Measurements from ENCODE around the gene RIMBP2.

RIMBP2 gene

DNA sequence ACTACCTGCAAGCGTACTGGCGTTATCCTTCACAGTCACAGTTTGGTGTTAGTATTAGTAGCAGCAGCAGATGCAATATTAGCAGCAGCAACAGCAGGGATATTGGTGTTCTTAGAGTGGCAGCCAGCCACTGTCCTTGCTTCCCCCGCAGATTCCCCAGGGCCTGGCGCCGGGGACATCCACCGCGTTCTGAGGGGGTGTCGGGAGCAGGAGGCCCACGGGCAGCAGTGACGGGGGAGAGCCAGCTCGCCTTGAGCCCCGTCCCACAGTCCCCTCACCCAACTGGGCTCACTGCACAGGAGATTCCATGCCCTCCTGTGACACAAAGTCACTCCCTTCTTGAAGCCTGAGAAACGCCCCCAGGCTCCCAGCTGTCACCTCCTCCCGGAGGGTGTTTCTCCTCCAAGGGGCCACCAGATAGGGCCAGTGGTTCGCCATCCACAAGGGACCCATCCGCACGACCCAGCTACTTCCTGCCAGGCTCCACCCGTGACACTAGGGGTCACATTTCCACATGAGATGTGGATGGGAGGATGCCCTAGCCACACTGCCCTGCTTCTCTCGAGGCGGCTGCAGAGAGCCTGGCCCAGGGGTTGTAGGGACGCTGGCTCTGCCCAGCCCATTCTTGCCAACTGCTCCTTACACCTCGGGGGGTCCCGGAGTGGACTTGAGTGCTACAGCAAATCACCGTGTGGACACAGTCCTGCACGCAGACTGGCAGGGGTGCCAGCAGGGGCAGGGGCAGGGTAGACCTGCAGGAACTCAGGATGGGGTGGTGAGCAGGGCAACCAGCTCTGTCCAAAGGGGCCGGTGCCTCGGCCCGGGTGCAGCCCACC, 255.3 kb downstream of the RIMBP2 start:
- DNase-seq (ENCODE audit: low read depth): no peak

DNA sequence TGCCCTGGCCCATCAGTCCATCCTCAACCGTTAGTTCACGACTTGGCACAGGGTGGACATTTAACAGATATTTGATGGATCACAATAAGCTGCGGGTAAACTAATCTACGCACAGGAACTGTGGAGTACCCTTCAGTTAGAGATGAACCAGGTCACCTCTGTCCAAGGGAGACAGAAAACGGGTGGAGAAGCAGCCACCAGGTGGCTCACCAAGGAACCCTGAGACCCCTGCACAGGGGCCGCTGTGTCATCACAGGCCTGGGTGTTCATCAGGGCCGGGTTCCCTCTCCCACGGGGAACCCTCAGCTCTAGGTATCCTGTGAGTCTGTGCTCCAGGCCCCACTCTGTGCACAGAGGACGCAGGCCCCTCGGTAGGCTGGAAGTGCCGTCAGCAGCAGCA, 256.2 kb downstream of the RIMBP2 start:
- no peak for DNase-seq (ENCODE audit: low read depth)

DNA sequence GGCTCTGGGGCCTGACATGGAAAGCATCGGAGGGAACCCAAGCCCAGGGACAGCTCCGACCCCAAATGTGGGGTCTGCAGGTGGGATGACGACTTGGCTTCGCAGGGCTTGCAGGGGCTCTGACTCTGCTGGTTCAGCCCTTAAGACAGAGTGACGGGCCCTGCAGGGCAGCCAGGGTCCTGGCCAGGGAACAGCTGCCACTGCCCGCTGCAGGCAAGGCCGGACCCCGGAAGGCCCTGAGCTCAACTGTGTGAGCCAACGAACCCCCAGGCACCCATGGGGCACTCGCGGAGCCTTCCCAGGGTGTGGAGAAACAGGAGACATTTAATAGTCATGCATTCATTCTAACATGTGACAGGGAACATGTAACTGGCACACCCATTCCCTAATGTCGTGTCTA, 257.8 kb downstream of the RIMBP2 start:
- no peak for DNase-seq (ENCODE audit: low read depth)

DNA sequence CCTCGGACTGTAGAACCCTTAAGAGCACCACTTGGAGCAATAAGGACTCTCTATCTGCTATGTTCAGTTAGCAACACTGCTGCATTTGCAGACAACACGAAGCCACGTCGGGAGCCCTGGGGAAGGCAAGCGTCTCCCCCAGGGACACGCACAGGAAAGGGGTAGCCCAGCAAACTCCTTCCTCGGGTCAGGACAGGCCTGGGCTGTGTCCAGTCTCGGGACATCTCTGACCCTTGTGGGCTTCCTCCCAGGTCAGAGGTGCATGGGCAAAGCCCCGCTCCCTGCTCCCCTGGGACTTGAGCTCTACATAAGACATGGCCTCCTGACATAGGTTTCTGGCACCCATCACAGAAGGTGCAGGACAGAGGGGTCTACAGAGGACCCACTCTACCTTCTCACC, 258.9 kb downstream of the RIMBP2 start:
- no peak for DNase-seq (ENCODE audit: low read depth)

DNA sequence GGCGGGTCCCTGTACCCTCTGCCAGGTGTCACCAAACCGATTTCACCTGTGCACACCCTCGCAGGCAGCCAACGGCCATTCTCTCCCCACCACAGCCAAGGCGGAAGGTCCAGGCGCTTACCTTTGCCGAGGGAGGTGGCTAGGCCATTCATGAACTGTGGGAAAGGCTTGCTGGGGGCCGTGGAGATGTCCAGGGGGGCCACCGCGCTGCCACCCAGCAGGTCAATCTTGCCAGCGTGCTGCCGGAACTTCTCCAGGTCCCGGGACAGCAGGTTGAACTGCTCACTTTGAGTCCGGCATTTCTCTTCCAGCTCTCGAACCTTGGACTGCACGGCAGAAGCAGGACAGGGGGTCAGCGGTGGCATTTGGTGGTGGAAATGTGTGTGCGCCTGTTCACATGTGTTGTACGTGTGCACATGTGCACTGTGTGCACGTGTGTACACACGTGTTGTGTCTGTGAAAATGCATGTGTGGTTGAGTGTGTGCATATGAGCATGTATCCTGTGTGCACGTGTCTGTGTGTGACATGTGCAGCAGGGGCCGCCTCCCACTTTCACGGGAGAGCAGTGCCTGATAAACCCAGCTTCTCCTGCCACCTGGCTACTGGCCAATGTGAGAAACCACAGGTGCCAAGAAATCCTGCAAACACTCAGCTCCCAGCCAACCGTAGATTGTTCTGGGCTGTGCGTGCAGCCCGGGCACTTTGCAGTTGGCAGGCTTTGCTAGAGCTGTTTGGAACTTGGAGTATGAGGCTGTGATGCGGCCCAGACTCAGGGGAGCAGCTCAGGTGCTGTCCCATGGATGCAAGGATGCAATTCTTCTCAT, 259.5 kb downstream of the RIMBP2 start:
- no peak for DNase-seq (ENCODE audit: low read depth)

DNA sequence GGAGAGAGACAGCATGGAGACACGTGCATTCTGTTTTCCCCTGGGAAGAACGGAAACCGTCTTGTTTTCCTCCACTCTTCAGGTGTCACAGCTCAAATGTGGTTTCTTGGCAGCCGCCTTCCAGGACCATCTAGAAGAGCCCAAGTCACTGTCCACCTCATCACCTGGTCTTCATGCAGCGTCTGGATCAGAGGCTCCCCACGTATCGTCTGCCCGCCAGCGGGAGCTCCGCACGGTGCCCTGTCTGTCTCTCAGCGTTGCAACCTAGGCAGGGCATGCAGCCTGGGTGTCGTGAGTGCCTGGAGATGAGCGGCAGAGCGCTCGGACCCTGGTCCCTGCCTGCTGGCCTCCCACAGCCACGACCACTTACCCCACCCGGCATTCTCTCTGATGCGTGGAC, 260.9 kb downstream of the RIMBP2 start:
- no peak for DNase-seq (ENCODE audit: low read depth)

DNA sequence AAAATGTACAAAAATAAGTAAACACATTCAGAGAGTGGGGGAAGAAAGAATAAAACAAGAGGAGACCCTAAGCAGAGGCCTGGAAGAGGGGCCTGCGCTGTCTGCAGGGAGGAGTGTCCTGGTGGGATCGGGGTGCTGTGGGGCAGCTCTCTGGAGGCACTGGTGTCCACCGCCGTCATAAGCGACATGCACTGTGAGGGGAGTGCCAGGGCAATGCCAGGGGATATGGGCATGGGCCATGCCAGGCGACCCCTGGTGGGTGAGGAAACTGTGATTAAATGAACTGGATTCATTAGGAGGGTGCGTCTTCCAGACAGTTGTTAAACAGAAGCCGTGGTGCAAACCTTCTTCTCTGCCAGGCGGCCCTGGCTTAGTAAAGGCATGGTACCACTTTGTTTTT, 261.8 kb downstream of the RIMBP2 start:
- no peak for DNase-seq (ENCODE audit: low read depth)

DNA sequence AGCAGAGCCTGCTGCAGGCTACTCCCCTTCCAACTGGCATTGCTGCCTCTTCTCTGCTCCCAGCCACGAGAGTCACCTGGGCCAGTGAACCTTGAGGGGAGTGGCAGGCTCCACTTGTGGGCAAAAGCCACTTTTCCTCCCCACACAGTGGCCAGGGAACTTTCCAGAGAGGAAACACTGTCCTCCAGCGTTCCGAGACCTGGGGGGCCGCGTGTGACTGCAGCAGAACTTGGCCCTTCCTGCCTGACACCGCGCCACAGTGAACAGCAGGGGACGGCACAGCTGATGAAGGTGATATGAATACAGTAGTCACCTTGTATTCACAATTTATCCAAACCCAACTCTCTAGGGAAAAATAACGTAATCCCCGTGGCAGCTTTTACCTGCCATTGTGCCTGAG, 263.6 kb downstream of the RIMBP2 start:
- no peak for DNase-seq (ENCODE audit: low read depth)

DNA sequence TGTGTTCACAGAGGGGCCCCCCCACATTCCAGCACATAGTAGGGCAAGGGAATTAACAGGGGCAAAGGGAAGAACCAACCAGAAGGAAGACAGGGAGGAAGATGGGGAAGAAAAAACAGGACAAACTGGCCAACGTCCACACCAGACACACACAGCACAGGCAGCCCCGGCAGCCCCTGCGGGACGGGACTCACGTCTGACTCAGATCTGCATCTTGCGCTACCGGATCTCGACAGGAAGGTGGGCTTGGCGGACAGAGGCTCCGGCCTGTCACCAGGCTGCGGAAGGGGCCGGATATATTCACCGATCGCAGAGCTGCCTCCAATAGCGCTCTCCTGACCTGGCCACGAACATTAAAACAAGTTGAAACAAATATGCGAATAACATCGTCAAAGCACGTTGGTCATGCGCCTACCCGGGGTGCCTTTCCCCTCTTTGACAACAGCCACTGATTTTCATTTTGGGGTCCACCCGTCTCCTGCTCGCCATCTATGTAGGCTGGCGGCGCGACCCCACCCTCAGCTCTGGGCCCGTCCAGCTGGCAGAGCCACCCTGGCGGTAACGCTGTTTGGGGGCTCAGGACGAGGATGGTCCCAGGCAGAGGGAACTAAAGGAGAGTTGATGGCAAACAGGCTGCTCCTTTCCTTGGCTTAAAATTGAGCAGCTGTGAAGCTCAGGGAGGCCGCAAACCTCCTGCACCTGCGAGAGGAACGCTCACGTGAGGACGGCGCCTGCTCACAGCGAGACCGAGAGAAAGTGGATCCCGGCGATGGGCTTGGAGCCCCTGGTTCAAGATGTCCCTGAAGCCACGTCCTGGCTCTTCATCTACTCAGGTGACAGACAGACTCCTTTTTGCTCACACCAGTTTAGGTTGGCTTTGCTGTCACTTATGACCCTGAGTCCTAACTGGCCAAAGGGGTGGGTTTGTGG, 264.8 kb downstream of the RIMBP2 start:
- DNase-seq (ENCODE audit: low read depth): no peak

DNA sequence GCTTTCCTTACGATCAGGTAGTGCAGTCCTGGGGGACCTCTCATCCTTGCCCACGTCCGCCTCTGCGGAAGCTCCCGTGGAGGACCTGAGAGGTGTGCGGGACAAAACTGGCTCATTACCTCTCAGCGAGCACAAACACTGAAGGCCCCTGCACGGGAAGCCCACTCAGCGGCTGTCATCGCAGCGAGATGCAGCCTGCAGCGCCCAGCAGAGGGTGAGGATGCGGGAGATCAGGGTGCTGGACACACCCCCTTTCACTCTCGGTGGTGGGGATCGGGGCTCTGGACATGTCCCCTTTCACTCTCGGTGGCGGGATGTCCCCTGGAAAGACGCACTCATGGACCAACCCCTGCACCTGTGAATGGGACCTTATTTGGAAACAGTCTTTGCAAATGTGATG, 266.8 kb downstream of the RIMBP2 start:
- DNase-seq (ENCODE audit: low read depth): no peak

DNA sequence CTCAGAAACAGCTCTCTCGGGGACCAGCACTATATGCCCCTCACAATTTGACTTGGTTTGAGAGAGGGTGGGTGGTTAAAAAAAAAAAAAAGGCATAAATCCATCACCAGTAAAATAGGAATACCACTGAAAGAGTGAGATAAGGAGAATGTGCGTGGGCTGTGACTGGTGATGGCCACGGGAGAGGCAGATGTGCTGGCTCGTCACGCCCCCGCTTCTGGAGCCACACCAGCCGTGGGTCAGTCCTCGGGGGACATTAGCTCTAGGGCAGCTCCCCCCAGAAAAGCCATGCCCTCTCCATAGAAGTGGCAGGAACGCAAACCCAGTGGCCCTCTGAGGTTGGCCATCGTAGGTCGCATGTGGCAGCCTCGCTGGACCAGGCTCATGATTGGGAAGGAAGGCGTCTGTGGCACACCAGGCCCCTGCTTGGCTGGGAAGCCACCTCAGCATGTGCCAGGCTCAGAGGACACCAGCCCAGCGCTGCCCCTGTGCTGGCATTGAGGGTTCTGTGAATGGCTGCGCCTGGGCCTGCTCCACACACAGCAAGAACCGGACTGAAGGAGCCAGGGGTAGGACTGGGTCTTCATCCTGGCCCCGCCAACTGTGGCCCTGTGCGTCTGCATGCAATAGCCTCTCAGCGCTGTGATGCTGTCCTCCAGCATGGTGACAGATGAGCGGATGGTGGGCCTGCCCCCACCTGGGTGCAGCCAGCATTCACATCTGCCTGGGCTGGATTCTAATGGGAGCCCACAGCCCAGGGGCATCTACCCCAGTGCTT, 267.9 kb downstream of the RIMBP2 start:
- DNase-seq (ENCODE audit: low read depth): no peak

DNA sequence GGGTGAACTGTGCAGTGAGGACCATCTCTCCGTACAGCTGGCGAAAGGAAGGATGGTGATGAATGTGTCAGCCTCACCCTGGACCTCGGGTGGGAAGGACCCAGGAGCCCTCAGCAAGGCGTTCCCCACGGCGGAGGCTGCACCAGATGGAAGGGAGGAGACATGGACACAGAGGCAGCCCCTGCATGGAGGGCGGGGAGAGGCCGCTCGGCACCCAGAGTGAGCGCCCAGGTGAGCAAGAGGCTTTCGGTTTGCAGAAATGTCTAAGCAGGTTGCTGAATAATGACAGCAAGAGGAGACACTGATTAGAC, 268.5 kb downstream of the RIMBP2 start:
- no peak for DNase-seq (ENCODE audit: low read depth)

DNA sequence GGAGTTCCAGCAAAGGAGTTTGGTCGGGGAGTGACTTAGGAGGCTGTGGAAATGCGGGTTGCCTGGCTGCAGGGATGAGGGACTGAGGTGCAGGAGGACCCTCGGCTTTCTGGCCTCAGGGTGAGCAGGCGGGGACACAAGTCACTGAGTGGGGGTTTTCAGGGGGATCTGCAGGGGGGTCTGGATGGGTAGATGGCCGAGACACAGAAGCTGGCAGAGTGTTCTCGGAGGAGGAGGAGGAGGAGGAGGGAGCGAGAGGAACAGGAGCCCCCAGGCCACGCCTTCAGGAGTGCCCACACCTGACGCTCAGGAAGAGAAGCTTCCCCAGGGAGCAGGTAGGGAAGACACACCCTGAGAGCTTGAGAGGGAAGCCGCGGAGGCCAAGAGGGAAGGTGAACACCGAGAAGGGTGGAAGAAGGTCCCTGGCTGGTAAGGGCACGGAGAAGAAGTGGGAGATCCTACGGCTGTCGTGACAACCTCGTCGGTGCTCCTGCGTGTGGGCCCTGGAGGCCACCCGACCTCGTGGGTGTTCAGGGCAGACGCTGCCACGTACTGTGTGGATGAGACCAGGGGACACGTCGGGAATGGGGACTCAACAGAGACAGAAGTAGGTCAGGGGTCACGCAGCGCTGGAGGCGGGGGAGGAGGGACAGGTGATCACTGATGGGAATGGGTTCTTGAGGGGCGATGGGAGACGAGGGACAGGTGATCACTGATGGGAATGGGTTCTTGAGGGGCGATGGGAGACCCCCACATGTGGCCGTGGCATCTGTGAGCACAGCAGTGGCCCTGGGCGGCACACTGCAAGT, 269.0 kb downstream of the RIMBP2 start:
- DNase-seq (ENCODE audit: low read depth): no peak

DNA sequence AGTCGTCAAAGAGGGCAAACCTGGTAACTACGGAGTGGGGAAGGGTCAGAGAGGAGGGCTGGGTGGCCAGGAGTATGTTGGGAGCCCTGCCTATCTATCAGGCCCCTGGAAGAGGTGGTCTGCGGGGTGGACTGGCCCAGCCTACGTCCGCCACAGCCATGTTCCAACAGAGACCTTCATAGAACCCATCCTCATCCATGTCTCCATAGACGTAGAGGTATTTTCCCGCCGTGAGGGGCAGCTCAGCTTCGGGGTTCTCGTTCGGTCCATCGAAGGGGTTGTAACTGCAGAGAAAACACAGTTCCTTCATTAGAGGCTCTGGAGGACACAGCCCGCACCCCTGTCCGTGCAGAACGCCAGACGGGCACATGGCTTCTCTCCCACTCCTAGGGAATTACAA, 271.1 kb downstream of the RIMBP2 start:
- no peak for DNase-seq (ENCODE audit: low read depth)

DNA sequence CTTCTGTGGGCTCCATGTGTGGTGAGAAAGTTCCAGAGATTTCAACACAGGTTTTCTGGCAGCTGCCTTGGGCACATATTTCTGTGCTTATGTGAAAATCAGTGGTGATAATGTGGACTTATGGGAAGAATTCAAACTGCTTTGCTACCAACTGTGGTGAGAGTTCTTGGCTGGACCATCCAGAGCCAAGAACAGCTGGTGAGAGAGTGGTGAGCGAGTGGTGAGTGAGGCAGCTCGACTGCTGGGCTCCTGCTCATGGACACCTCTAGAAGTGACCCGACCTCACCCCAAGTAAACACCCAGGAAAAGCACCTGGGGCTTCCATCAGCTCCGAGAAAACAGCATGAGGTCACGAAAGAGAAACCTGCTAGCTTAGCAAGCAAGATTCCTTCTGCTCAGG, 272.0 kb downstream of the RIMBP2 start:
- DNase-seq (ENCODE audit: low read depth): no peak

DNA sequence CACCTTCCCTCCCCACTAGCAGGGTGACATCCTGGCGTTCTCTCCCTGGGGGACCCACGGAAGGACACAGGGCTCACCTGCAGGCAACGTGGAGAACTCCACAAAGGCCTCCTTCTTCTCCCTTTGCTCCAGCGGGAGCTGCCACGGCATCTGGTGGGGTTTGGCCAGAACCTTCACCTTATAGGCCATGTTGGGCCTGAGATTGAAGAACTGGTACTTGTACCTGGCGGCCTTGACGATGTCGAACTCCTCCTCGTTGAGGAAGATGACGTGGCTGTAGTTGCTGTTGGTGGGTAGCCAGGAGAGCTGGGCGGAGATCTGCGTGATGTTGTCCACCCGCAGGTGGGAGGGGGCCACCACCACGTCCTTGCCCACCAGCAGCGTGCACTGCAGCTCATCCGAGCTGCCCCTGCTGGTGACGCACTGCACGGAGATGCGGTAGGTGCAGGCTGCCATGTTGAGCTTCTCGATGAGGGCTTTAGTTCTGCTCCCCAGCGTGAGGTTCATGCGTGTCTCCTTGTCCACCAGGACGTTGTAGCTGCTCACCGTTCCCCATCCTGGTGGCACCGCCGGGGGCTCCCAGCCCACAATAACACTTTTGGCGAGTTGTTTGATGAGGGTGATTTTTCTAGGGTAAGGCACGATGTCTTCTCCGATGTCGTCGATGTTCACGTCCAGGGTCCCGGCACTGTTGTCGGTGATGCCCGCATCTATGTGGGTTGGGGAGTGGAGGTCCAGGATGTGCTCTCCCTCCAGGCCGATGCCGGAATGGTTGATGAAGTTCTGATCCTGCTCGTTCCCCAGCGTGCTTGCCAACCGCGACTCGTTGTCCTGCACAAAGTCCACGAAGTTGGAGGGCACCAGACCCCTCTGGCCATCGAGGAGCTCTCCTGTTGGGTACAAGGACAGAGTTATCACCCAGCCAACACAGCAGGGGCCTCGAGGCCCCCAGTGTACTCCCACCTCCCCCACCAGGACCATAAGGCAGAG, 274.0 kb downstream of the RIMBP2 start:
- no peak for DNase-seq (ENCODE audit: low read depth)

DNA sequence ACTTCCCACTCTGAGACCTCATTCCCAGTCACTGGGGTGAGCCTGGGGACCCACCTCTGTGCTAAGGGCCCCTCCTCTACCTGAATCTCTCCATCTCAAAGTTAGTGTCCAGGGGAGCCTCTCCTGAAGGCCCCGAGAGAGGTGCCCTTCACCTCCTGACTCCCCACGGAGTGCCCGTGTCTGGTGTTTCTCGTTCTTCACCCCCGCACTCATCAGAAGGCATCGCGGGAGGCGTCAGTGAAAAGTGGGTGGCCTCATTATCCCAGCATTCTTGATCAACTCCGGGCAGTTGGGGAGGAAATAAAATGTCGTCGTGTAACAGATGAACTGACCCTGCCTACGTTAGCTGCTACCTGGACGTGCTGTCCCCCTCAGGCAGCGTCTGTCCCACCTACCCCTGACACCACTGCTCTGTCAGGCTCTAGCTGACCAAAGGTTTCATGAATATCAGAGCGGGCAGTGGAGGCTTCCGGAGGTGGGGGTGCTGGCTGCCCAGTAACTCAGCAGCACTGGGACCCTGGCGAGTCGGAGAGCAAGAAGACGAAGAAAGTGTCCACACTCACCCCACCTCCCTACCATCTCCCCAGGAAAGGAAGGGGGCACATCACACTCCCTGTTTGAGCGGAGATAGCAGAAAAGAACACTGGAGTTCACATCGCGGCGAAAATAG, 275.6 kb downstream of the RIMBP2 start:
- DNase-seq (ENCODE audit: low read depth): no peak

DNA sequence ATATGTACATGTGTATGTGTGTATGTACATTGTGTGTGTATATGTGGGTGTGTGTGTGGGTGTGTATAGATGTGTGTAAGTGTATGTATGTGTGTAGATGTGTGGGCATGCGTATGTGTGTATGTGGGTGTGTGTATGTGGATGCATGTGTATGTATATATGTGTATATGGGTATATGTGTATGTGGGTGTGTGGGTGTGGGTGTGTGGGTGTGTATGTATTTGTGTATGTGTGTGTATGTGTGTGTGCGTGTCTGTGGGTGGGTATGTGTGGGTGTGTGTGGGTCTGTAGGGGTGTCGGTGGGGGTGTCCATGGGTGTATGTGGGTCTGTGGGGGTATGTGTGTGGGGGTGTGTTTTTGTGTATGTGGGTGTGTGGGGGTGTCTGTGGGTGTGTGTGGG, 276.8 kb downstream of the RIMBP2 start:
- no peak for DNase-seq (ENCODE audit: low read depth)

DNA sequence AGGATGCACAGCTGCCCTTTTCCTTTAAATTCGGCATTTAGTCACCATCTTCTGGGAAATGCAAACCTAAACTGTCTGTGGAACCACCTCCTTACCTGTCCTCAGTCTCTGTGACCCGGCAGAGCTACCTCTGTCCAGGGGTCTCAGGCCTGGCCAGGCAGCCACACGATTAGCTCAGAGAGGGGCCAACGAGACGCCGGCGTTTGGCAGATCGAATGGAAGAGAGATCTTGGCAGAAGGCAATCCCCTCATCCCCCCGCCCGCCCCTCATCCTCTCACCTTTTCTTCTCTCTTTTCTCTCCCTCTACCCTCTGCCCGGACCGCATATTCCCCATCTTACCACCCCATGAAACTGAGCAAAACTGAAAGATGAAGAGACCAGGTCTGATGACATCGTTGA, 277.4 kb downstream of the RIMBP2 start:
- no peak for DNase-seq (ENCODE audit: low read depth)
